GM18951 (cell line): ENCODE measurements around the gene POC1B.

Experiments used
- POLR2A ChIP-seq: IDR thresholded peaks from 4 replicates; pipeline ENCODE4 v1.6.1; 2011; ENCODE audit warnings: mild to moderate bottlenecking; ENCODE audit not compliant: insufficient read length, insufficient read depth; ENCODE audit errors: extremely low read depth
- in situ Hi-C: fragments of 300-500 bp; cut with MboI; formaldehyde crosslinking; loops from one replicate; pipeline ENCODE4 v1.12.0; 2022; ENCODE audit warnings: low sequenced_read_pairs, mixed read lengths, inconsistent platforms; ENCODE audit not compliant: unreplicated experiment

Gene POC1B

DNA sequence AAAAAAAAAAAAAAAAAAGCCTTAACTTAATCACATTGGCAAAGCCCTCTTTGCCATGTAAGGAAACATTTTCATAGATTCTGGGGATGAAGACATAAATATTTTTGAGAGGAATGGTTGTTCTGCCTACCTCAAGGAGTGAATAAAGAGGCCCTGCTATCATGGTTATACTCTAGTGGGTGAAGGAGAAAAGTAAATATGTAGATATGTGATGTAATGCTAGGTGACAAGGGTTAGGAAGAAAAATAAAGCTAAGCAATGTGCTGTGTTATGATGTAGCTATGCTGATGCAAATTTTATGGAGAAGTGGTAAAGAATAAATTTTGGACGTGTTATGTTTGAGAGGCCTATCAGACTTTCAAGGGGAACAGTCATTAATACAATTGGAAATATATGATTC, 93.5 kb downstream of the POC1B start:
- in situ Hi-C loops: no loop called here
- TF ChIP-seq POLR2A: no peak

DNA sequence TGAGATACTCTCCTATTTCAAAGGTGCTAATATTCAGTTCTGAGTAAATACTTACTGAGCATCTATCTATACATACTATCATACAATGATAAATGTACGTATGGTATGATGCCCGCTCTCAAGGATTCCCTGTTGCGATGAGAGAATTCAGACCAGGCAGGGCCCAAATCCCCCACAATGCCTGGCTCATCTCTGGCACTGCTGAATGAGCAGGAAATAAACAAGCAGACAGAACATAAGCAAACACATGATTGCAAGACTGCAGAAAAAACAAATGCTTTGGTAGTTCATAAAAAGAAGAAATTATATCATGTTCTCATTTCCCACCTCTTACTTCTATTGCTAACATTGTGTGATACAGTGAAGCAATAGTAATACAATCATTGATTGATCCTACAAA, 96.3 kb downstream of the POC1B start:
- TF ChIP-seq POLR2A: no peak
- in situ Hi-C loops: no loop called here

DNA sequence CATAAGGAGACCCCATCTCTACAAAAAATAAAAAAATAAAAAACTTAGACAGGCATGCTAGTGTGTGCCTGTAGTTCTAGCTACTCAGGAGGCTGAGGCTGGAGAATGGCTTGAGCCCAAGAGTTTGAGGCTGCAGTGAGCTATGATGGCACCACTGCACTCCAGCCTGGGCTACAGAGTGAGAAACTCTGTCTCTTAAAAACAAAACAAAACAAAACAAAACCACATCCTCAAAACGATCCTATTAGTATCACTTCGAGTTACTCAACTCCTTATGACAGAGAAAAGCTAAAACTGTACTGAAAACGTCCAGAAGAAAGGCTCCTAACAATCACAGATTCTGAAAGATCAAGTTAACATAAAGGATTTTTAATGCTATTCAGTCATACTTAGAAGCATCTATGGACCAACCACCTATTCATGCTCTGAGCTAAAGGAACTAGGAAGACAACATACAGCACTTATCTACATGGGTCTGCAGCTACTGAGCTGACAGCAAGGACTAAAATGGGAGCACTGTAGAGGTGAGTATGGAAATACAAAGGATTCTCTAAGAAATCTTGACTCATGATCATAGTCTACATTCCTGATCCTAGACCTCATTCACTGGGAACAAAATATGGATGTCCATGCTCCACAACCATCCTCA, 98.2 kb downstream of the POC1B start:
- no peak for TF ChIP-seq POLR2A
- in situ Hi-C loops: no loop called here

DNA sequence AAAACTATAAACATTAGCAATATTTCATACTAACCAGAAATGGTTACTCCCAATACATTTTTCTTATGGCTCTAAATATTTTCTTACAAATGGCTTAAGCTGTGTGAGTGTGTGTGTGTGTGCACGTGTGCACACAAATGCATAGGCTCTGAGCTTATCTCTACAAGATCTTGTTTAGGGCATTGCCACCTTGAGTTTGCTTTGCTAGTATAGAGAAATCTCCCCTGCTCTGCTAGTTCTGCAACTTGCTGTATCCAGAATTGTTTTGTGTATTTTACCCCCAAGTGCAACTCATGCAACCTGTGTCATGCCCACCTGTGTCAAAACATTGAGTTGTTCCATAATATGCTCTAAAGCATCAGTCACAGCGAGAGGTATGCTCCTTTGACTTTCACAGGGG, 101.0 kb downstream of the POC1B start:
- in situ Hi-C loops: no loop called here
- TF ChIP-seq POLR2A: no peak

DNA sequence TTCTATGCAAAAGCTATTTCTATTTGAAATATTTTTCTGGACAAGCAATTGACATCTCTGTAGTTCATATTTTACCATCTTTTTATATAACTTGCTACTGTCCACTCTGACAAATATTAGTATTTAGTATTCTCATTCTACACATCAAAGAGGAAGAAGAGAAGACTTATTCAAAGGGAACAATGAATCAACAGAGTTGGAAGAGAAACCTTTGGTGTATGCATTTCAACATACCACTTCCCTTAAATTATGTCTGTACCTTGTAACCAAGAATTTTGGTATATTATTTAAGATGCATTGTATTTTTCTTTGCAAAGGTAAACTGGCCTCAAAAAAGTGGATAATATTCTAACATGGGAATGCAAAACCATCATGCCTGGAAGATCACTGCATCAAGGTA, 101.5 kb downstream of the POC1B start:
- TF ChIP-seq POLR2A: no peak
- in situ Hi-C loops: no loop called here

DNA sequence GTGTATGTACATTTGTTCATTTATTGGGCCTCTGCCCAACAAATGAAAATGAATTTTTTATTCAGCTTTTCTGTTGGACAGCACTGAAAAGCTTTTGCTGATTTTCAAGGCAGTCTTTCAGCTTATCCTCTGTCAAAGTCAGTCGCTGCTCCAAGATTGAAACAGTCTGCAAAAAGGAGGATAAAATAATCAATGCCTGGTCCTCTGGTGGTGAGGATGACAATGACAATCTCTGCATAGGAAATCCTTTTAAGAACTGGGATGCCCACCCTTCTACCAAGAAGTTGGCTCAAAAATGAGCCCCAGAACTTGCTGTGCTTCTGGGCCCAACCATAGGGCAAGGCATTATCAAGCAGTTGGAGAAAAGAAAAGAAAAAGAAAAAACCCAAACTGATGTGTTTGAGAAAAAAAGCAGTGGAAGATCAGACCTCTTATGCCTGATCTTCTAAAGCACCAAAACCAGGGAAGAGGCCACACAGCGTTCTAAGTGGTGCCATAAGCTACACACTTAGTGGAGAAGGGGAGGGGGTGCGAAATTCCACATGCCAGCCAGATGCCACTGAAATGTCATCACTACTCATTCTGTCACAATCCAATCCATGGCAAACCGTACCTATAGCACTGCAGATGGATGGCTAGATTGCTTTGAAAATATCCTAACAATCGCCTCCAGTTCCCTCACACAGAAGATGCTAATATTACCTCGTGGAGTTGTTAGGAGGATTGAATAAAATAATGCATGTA, 104.6 kb downstream of the POC1B start:
- in situ Hi-C loops: no loop called here
- TF ChIP-seq POLR2A: no peak

DNA sequence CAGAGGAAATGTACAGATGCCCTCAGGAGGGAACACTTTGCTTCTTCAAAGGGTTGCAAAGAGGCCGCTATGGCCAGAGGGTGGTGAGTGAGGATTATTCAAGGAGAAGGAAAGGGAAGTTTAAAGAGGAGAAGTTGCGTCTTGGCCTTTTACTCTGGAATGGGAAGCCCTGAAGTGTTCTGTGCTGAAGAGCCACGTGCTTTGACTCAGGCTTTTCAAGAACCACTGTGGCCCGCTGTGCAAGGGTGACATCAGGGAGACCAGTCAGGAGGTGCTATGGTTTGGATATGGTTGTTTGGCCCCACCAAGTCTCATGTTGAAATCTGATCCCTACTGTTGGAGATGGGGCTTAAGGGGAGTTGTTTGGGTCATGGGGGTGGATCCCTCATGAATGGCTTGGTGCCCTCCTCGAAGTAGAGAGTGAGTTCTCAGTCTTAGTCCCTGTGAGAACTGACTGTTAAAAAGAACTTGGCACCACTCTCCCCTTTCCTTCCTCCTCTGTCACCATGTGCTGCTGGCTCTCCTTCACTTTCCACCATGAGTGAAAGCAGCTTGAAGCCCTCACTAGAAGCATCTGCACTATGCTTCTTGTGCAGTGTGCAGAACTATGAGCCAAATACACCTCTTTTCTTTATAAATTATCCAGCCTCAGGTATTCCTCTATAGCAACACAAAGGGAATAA, 107.5 kb downstream of the POC1B start:
- in situ Hi-C loops: no loop called here
- TF ChIP-seq POLR2A: no peak

DNA sequence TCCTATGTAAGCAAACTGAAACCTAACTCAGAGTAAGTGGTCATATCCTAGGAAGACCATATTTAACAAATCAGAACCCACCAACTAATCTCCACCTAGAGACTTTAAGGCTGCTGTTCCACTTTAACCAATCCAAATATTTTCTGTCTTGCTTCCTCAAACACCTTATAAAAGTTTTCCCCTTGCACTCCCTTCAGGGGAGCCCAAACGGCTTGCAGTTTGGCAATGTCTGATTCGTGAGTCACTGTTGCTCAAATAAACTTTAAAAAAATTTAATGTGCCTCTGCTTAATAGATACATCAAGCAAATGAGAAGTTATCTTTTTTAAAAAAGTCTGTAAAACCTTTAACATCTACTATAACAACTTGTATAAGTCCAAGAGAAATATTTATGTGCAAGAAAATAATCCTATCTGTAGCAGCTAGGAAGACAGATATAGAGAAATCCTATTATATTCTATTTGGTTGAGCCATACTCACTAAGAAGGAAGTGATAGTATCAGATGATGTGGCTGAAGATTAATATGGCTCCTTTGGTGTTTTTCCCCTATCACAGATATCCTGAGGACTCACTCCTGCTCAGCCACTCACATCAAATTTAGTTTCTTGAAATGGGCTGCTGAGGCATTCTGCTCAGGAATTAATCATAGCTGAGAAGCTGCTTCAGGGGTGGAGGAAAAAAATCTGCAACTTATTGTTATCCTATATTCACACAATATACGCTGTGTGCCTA, 108.4 kb downstream of the POC1B start:
- in situ Hi-C loops: no loop called here
- no peak for TF ChIP-seq POLR2A

DNA sequence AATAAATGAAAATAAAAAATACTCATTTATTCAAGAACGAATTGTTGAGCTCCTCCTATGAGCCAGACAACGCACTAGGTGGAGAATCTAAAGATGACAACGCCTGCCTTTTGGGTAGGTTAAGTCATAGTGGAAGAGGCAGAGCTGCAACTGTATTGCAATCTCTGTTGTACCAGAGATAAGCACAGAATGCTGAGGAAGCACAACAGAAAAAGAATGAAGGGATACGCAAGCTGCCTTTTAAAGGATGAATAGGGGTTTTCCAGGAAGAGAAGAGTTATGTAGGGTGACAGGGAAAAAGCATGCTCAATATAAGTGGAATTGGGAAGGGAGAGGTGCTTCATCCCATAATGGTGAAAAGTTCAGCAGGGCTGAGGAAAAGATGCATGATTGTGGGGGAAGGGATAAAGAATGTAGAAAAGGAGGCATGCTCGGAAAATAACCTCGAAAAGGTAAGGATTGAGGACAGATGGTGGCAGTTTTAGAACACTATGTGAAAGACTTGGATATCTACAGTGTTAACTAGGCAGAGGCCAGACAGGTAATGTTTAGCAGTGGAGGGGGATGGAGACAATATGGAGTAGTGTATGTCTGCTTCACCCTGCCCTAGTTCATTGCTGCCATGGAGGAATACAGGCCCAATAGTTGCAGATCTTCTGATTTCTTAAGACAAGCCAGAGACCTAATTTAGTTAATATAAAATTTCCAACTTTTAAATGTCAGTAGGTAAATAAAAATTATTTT, 109.6 kb downstream of the POC1B start:
- in situ Hi-C loops: no loop called here
- no peak for TF ChIP-seq POLR2A

DNA sequence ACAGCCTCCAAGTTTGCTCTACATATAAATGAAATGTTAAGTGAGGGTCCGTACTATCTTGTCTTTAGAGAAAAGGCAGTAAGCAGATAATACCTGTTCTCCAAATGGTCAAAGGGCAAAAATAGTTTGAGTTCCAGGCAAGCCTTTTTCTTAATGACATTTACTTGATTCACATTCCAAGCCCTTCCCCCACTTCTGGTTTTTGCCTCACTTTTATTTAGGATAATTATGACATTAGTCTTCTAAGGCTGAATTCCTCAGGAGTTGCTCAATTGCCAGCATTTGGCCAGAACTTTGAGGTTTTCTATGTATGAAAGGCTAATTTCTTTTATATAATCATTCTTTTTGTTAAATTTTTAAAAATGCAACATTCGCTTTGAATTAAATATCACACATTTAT, 111.0 kb downstream of the POC1B start:
- in situ Hi-C loops: no loop called here
- TF ChIP-seq POLR2A: no peak

DNA sequence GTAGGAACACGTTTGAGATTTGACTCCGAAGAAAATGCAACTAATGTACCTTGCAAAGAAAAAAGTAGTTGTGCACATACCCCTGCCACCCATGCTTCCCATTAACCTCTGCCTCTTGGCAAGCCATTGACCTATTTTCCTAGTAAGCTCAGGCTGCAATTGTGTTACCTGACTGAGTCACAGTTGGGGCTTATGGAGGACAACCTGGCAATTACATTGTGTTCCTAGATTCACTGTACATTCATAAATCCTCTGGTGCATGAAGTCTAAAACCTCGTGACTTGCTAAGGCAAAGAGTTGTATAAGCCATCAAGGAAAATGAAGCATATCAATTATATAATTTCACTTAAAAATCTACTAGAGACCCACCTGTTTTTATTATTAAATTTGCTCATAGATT, 111.5 kb downstream of the POC1B start:
- in situ Hi-C loops: no loop called here
- TF ChIP-seq POLR2A: no peak

DNA sequence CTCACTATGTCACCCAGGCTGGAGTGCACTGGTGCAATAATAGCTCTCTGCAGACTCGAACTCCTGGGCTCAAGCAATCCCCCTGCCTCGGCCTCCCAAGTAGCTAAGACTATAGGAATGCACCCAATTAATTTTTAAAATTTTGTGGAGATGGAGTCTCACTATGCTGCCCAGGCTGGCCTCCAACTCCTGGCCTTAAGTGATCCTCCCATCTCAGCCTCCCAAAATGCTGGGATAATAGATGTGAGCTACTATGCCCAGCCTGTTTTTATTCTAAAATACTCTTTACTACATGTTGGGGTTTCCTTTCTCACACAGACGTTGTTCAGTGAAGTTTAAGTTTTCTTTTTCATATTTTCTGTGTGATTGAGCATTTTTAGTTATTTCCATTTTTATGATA, 112.6 kb downstream of the POC1B start:
- TF ChIP-seq POLR2A: no peak
- in situ Hi-C loops: no loop called here

DNA sequence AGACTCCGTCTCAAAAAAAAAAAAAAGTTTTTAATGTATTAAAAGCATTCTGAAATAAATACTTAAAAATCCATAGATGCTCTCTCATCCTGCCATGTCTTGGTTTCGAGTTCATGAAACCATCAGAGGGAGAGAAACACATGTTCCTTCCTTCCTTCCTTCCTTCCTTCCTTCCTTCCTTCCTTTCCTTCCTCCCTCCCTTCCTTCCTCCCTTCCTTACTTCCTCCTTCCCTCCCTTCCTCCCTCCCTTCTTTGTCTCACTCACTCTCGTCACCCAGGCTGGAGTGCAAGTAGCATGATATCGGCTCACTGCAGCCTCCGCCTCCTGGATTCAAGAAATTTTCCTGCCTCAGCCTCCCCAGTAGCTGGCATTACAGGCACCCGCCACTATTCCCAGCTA, 113.2 kb downstream of the POC1B start:
- TF ChIP-seq POLR2A: no peak

More for the DNA sequence above, 113.2 kb downstream of the POC1B start:
- in situ Hi-C loops: no loop called here
